ENCODE measurements around the gene KDM5A. TPM values are rescaled to one million over a fixed set of nuclear protein-coding genes. Genes with fewer than 3 reads are reported as not detected.

KDM5A gene
- polyA plus RNA-seq, 1 of the 3 experiments (the other 2 are of a cell fraction) = 6.2 TPM

DNA sequence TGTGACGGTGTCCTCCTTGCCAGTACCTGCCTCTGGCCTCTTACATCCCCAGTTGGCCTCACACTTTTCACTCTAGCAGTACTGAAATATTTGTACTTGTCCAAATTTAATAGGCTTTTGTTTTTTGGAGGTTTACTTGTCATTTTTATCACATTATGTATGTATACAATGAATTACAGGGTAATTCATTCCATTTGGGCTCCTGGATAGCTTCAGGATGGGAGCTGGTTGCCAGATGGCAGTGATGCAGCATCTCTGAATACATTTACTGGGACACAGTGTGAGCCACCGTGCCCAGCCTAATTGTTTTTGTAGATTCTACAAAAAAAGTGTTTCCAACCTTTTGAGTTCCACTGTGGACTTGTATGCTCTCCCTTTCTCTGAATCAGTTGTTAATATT lies 25.7 kb upstream of the KDM5A start:
- peak; percentile 41 for DNase-seq
- Histone ChIP-seq H3F3A (replicated peaks; ENCODE audit: insufficient read depth) (no peaks in the 10 kb centered on the region), H3K4me2 (no peak overlapping the region), H3K4me1 (ENCODE audit: control insufficient read depth in 1 of 2, insufficient read depth in 2 of 2, low read depth in 1 of 2, low read length in 1 of 2) (peaks cover 0 to 6% of the 10 kb centered on the region in 2 experiments; a peak in 1 of 4 replicates), H3K36me3 (replicated peaks in 1 of 2; ENCODE audit: control insufficient read depth in 1 of 2, insufficient read depth in 2 of 2, low read length in 1 of 2) (peaks cover 20 to 23% of the 10 kb centered on the region in 2 experiments), H2AFZ (ENCODE audit: low read depth) (no peak overlapping the region), H3K27ac (ENCODE audit: low read depth in 2 of 2, low read length in 1 of 2) (no peak overlapping the region), H3K9ac (no peak overlapping the region), H3K9me3 (no peaks in the 10 kb centered on the region), H3K9me2 (no peaks in the 10 kb centered on the region), H3K4me3 (ENCODE audit: low read depth in 2 of 2, low read length in 1 of 2) (no peak overlapping the region), H4K20me1 (ENCODE audit: insufficient read depth) (no peaks in the 10 kb centered on the region), H3K79me2 (ENCODE audit: insufficient read depth) (peaks cover 3% of the 10 kb centered on the region; the same call in 1 of the 2 replicates), H3K27me3 (ENCODE audit: insufficient read depth) (no peaks in the 10 kb centered on the region)
- ChIA-PET CTCF (interaction anchor here (0.8 to 1.5 kb wide), 2 partner anchors 13 to 161 kb away, joined by 3 read pairs; partner anchors contain the start of gene CCDC77), POLR2A (no interaction called here)
- WGBS (ENCODE audit: low lambda C conversion rate) = 57% methylated on average over 2 of the region's 2 CpGs
- TF ChIP-seq, protein P1, sequence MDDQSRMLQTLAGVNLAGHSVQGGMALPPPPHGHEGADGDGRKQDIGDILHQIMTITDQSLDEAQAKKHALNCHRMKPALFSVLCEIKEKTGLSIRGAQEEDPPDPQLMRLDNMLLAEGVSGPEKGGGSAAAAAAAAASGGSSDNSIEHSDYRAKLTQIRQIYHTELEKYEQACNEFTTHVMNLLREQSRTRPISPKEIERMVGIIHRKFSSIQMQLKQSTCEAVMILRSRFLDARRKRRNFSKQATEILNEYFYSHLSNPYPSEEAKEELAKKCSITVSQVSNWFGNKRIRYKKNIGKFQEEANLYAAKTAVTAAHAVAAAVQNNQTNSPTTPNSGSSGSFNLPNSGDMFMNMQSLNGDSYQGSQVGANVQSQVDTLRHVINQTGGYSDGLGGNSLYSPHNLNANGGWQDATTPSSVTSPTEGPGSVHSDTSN (IDR thresholded peaks at IDR 0.05) = no peak
- peak in 1 of 2 experiments; percentile 49; a peak in 1 of 4 replicates for TF ChIP-seq EP300 (IDR thresholded peaks at IDR 0.05; ENCODE audit: borderline replicate concordance in 1 of 2, low read depth in 1 of 2, low read length in 1 of 2)

DNA sequence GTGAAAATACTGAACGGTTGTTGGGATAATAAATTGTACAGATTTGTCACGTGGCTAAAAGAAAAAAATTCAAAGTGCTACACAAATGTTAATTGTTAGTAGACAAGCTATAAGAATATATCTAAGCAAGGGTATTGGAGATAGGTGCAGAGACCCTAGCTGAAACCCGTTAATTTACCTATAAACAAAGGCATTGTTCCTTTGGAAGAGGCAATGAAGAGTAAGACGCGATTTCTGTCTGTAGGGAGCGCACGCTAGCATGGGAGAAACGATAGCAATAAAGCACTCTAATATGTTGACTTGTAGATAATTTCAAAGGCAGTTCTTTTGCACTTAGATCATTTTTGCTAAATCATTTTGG lies 12.9 kb upstream of the KDM5A start:
- Histone ChIP-seq H3K9ac (peak overlapping the region; percentile 76), H3K79me2 (ENCODE audit: insufficient read depth) (peaks cover 30% of the 10 kb centered on the region), H3K27ac (ENCODE audit: low read depth in 2 of 2, low read length in 1 of 2) (peak overlapping the region; percentile 44 to 54; a peak in 3 of 4 replicates), H3K36me3 (replicated peaks in 1 of 2; ENCODE audit: control insufficient read depth in 1 of 2, insufficient read depth in 2 of 2, low read length in 1 of 2) (no peaks in the 10 kb centered on the region), H2AFZ (ENCODE audit: low read depth) (peak overlapping the region; percentile 81), H3F3A (replicated peaks; ENCODE audit: insufficient read depth) (no peaks in the 10 kb centered on the region), H3K4me3 (ENCODE audit: low read depth in 2 of 2, low read length in 1 of 2) (peak overlapping the region; percentile 74 to 83), H3K9me3 (no peaks in the 10 kb centered on the region), H3K4me2 (peak overlapping the region; percentile 76), H4K20me1 (ENCODE audit: insufficient read depth) (no peaks in the 10 kb centered on the region), H3K9me2 (no peaks in the 10 kb centered on the region), H3K27me3 (ENCODE audit: insufficient read depth) (no peaks in the 10 kb centered on the region), H3K4me1 (ENCODE audit: control insufficient read depth in 1 of 2, insufficient read depth in 2 of 2, low read depth in 1 of 2, low read length in 1 of 2) (peaks cover 3 to 6% of the 10 kb centered on the region in 2 experiments; a peak in 3 of 4 replicates)
- CTCF ChIA-PET = interaction anchor here (0.8 to 2.3 kb wide), 12 partner anchors 8 to 249 kb away, joined by 3 to 16 read pairs (median 4); partner anchors contain the start of genes B4GALNT3 and KDM5A
- peak; percentile 32 for DNase-seq
- 2% methylated on average over 8 of the region's 8 CpGs for WGBS (ENCODE audit: low lambda C conversion rate)
- POLR2A ChIA-PET = interaction anchor here (2.0 kb wide), 1 partner anchor 13 kb away, joined by 16 read pairs; the partner anchor contains the start of gene KDM5A
- TF ChIP-seq, protein P2, sequence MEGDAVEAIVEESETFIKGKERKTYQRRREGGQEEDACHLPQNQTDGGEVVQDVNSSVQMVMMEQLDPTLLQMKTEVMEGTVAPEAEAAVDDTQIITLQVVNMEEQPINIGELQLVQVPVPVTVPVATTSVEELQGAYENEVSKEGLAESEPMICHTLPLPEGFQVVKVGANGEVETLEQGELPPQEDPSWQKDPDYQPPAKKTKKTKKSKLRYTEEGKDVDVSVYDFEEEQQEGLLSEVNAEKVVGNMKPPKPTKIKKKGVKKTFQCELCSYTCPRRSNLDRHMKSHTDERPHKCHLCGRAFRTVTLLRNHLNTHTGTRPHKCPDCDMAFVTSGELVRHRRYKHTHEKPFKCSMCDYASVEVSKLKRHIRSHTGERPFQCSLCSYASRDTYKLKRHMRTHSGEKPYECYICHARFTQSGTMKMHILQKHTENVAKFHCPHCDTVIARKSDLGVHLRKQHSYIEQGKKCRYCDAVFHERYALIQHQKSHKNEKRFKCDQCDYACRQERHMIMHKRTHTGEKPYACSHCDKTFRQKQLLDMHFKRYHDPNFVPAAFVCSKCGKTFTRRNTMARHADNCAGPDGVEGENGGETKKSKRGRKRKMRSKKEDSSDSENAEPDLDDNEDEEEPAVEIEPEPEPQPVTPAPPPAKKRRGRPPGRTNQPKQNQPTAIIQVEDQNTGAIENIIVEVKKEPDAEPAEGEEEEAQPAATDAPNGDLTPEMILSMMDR (IDR thresholded peaks at IDR 0.05) = peak; percentile 53
- no peak for TF ChIP-seq RXRA (IDR thresholded peaks at IDR 0.05; ENCODE audit: borderline replicate concordance, low read depth)
- no peak for TF ChIP-seq NFIC (IDR thresholded peaks at IDR 0.05; ENCODE audit: borderline replicate concordance)
- no peak for TF ChIP-seq POLR2AphosphoS5 (IDR thresholded peaks at IDR 0.05; ENCODE audit: low read depth, low read length)
- 0 out of 2 replicates have a peak, but pooled peaks have one; percentile 27 for TF ChIP-seq SIN3A (IDR thresholded peaks at IDR 0.05; ENCODE audit: borderline replicate concordance, low read depth, low read length)
- TF ChIP-seq, protein P3, sequence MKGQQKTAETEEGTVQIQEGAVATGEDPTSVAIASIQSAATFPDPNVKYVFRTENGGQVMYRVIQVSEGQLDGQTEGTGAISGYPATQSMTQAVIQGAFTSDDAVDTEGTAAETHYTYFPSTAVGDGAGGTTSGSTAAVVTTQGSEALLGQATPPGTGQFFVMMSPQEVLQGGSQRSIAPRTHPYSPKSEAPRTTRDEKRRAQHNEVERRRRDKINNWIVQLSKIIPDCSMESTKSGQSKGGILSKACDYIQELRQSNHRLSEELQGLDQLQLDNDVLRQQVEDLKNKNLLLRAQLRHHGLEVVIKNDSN (IDR thresholded peaks at IDR 0.05; ENCODE audit: borderline replicate concordance, low read depth) = no peak
